NT2/D1 (cell line): Measurements from ENCODE around the gene DNMT3A.

Experiments used
- DNase-seq: peaks from one replicate; pipeline ENCODE4 v3.0.0-alpha.2; 2011; ENCODE audit warnings: low read depth, low spot score
- H3K27me3 ChIP-seq: 2 replicates; pipeline ENCODE4 v1.6.0; 2011; ENCODE audit warnings: mild to moderate bottlenecking; ENCODE audit not compliant: insufficient read length, insufficient read depth
- H3K36me3 ChIP-seq: 2 replicates; pipeline ENCODE4 v1.6.1; 2011; ENCODE audit warnings: mild to moderate bottlenecking, low read length, mixed read lengths; ENCODE audit not compliant: insufficient read depth, insufficient read length
- H3K4me1 ChIP-seq: 2 replicates; pipeline ENCODE4 v1.5.1; 2011; ENCODE audit not compliant: insufficient read depth, insufficient read length
- H3K4me3 ChIP-seq: 2 replicates; pipeline ENCODE4 v1.5.1; 2011; ENCODE audit warnings: low read depth; ENCODE audit not compliant: insufficient read length
- H3K9ac ChIP-seq: 2 replicates; pipeline ENCODE4 v1.6.0; 2011; ENCODE audit warnings: low read depth; ENCODE audit not compliant: insufficient read length
- H3K9me3 ChIP-seq: 2 replicates; pipeline ENCODE4 v1.5.1; 2011; ENCODE audit warnings: mild to moderate bottlenecking, low read length; ENCODE audit not compliant: insufficient read depth
- SUZ12 ChIP-seq: IDR thresholded peaks from 2 replicates; pipeline ENCODE4 v1.6.1; 2011; ENCODE audit not compliant: insufficient read length, insufficient read depth; ENCODE audit errors: extremely low read depth
- YY1 ChIP-seq: IDR thresholded peaks from 2 replicates; pipeline ENCODE4 v1.6.1; 2011; ENCODE audit not compliant: insufficient read length, insufficient read depth
- ZNF274 ChIP-seq: IDR thresholded peaks from 2 replicates; pipeline ENCODE4 v1.6.1; 2011; ENCODE audit warnings: mild to moderate bottlenecking, low read depth, low read length

The DNMT3A gene

DNA sequence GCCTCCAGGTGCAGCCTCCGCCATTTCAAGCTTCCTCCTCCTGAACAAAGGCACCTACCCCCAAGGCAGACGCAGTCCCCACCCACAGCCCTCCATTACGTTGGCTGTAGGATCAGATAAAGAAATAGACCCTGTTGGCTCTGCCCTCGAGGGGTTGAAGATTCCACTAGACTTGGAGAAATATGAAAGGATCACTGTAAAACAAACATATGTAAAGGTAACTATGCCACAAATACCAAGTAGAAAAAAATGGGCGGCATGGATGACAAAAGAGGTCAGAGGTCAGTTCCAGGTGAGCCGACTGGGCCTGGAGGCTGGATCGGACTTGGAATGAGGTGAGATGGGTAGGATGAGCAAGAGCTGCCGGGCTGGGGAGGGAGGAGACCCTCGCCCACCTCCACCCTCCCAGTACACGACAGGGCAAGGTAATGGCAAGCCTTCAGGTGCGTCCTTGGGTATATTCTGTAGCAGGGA lies 88.5 kb downstream of the DNMT3A start:
- no peaks in the 10 kb centered on the region for H3K9me3 ChIP-seq
- TF ChIP-seq SUZ12 (no peak), YY1 (no peak), ZNF274 (no peak)
- H3K4me3 ChIP-seq = peak overlapping the region; percentile 47
- H3K27me3 ChIP-seq = no peaks in the 10 kb centered on the region
- peaks cover 11% of the 10 kb centered on the region for H3K4me1 ChIP-seq
- no peak for DNase-seq
- peak overlapping the region; percentile 72 for H3K9ac ChIP-seq
- peaks cover 14% of the 10 kb centered on the region for H3K36me3 ChIP-seq

DNA sequence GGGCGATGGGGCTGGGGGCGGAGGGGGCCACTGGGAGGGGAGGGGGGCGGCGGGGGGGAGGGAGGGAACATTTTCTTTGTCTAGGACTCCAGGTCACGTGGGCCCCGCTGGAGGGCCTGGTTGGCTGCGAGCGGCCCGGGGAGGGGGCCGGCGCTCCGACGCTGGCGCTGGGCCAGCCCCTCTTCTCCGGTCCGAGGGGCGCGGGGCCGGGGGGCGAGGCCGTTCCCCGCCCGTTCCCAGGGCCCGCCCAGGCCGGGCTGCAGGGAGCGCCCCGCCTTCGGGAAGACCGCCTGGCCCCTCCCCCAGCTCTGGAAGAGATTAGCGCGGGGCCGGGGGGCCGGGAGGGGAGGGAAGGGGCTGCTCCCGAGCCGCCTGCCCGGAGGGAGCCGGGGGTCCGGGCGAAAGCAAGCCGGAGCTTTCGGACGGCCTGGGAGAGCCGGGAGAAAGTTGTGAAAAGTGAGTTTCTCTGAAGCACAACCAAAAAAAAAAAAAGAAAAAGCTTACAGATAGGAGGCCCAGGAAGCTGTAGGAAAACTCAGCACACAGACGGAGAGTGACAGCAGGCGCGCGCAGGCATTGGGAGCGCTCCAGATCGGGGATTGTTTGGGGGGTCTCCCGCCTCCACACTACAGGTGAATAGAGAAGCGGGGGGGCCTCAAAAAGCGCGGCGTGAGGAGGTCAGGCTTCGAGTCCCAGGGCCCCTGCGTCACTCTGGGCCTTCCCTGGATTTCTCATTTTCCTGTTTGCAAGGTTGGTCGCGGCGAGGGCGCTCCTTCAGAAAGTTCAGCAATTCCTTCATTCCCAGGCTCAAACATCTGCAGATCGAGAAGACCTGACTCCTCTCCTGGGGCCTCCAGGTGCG lies 89.2 kb downstream of the DNMT3A start:
- TF ChIP-seq ZNF274 (no peak), YY1 (no peak)
- Histone ChIP-seq H3K4me1 (peaks cover 9% of the 10 kb centered on the region), H3K9ac (peak overlapping the region; percentile 72), H3K36me3 (peaks cover 20% of the 10 kb centered on the region), H3K9me3 (no peaks in the 10 kb centered on the region), H3K4me3 (peak overlapping the region; percentile 47), H3K27me3 (no peaks in the 10 kb centered on the region)
- peak; percentile 92 for DNase-seq

DNA sequence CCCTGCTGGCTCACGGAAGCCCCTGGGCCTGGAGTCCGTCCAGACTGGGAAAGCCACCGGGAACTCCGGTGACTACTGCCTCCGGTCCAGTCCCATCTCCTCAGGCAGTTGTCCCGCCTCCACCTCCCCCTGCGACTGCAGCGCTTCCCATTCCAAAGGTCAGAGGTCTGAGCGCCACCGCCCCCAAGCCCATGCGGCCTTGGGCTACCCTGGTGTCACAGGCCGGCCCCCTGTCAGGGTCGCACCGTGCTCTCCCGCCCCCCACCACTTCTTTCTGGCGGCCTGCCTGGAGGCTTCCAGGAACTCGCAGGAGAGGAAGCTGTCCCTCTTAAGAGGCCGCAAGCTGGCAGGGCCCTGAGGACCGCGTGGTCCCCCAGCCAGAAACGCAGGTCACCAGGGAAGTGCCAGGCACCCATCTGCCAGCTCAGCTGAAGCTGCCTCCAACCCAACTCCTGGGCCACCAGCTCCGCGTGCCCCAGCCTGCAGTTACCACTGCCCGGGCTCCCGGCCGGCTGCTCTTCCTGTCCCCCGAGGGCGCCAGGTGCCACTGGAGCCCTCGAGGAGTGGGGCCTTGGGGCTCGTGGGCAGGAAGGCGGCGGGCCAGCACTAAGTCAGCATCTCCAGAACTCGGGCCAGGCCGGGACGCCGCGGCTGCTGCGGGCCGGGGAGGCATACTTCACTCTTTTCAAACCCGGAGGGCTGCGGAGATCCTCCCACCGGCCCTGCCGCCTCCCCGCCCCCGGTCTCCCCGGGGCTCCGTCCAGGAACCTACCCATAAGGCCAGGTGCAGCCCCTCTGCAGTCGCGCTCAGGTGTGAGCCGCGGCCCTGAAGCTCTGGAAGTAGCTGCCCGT lies 90.1 kb downstream of the DNMT3A start:
- DNase-seq = peak; percentile 62
- H3K4me3 ChIP-seq = peak overlapping the region; percentile 86
- peaks cover 29% of the 10 kb centered on the region for H3K36me3 ChIP-seq
- TF ChIP-seq SUZ12 = no peak
- no peak for TF ChIP-seq YY1
- TF ChIP-seq ZNF274 = no peak
- no peaks in the 10 kb centered on the region for H3K9me3 ChIP-seq
- H3K9ac ChIP-seq = peak overlapping the region; percentile 94
- H3K4me1 ChIP-seq = peaks cover 3% of the 10 kb centered on the region
- H3K27me3 ChIP-seq = no peaks in the 10 kb centered on the region

DNA sequence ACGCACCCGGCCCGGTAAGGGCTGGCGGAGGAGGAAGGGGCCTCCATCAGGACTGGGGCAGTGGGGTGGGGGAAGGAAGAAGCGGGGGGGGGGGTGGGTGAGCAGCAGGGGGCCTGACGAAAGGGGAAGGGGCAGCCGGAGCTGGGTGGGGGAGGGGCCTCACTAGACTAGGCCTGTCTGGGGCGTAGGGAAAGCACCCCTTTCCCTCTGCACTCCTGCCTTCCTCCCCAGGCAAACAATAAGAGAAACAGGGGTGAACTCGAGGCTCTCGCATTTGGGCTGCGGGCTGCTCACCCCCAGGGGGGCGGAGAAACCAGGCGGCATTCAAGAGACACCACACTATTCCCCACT lies 90.7 kb downstream of the DNMT3A start:
- Histone ChIP-seq H3K36me3 (peaks cover 35% of the 10 kb centered on the region), H3K4me3 (peak overlapping the region; percentile 86), H3K27me3 (no peaks in the 10 kb centered on the region), H3K4me1 (peaks cover 3% of the 10 kb centered on the region), H3K9me3 (no peaks in the 10 kb centered on the region), H3K9ac (peak overlapping the region; percentile 94)
- TF ChIP-seq SUZ12 (no peak), YY1 (no peak), ZNF274 (no peak)
- no peak for DNase-seq

DNA sequence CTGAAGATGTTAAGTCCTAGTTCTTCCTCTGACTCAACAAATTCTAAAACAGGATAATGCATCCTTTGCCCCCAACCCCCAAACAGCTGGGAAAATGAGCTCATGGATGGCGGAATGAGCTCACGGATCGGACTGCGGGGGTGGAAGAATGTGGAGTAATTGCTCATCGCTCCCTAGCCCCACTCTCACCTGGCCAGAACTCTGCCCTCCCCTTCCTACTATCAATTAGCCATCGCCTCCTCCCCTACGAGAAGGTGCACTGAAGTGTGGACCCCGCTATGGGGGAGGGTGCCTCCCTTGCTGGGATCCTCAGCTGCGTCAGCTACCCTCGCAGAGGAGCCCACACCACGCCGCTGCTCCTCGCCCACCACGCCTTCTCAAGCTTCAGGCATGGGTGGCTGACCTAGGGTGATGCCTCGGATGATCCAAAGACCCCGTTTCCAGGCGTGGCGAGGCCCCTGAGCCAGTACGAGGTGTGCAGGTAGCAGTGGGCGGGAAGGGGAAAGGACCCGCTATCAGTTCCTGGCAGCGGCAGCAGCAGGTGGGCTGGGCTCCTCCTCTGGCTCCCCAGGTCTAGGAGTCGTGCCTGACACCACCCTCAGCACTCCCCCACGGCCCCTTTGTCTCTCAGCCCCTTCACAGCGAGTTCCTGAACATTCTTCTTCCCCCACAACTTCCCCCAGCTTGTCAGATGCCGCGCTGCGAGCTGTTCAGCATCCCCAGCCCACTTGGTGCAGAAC lies 91.2 kb downstream of the DNMT3A start:
- Histone ChIP-seq H3K4me3 (peak overlapping the region; percentile 63), H3K9me3 (no peaks in the 10 kb centered on the region), H3K9ac (peak overlapping the region; percentile 76), H3K4me1 (peaks cover 3% of the 10 kb centered on the region), H3K27me3 (no peaks in the 10 kb centered on the region), H3K36me3 (peaks cover 41% of the 10 kb centered on the region)
- TF ChIP-seq SUZ12 (no peak), YY1 (no peak), ZNF274 (no peak)
- DNase-seq = no peak

DNA sequence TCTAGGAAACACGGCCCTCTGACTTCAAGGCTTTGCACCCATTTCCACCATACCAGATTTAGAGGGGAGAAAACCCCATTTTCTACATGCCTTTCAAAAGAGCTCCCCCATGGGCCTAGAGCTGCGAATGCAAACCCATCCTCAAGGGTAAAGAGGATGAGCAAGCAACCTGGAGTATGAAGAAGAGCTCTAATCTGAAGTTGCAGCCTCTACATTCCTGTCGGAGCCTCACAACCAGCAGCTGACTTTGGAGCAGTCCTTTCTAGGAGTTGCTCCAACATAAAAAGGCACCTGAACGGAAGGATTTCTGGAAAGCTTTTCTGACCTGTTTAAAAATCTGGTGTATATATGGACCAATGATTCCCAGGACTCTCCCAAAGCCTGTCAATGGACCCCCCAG lies 91.9 kb downstream of the DNMT3A start:
- H3K27me3 ChIP-seq = no peaks in the 10 kb centered on the region
- TF ChIP-seq SUZ12 = no peak
- TF ChIP-seq YY1 = no peak
- TF ChIP-seq ZNF274 = no peak
- peak overlapping the region; percentile 5 for H3K9ac ChIP-seq
- H3K4me3 ChIP-seq = no peak overlapping the region
- H3K9me3 ChIP-seq = no peaks in the 10 kb centered on the region
- no peak for DNase-seq
- H3K4me1 ChIP-seq = peaks cover 3% of the 10 kb centered on the region
- peaks cover 48% of the 10 kb centered on the region for H3K36me3 ChIP-seq
